HL-60 (cell line): Measurements from ENCODE around the gene DPH1.

Experiments
- DNase-seq, 2 experiments: peaks; one replicate each; pipeline ENCODE4 v3.0.0-alpha.2; 2010 to 2020; ENCODE audit warnings: low read depth in 1 of 2, low spot score in 1 of 2
- H3K27ac ChIP-seq: fragments of 250-450 bp; sonication (Bioruptor Pico); replicated peaks from 2 replicates; pipeline ENCODE4 v1.5.1; 2020; ENCODE audit warnings: mild to moderate bottlenecking, moderate library complexity
- H3K27me3 ChIP-seq: fragments of 250-450 bp; sonication (Bioruptor Pico); 2 replicates; pipeline ENCODE4 v1.5.1; 2021; ENCODE audit warnings: mild to moderate bottlenecking, moderate library complexity; ENCODE audit not compliant: insufficient read depth, poor library complexity, severe bottlenecking
- H3K4me3 ChIP-seq: replicated peaks from 2 replicates; pipeline ENCODE4 v1.5.1; 2011; ENCODE audit warnings: mild to moderate bottlenecking, control low read depth, low read length; ENCODE audit not compliant: insufficient read depth
- CTCF ChIP-seq: IDR thresholded peaks from one replicate; pipeline ENCODE4 v1.5.1; 2011; ENCODE audit warnings: low read length, control low read depth, inconsistent platforms; ENCODE audit not compliant: insufficient read depth
- GABPA ChIP-seq: IDR thresholded peaks from 2 replicates; pipeline ENCODE4 v1.6.1; 2012; ENCODE audit warnings: low read depth
- POLR2AphosphoS5 ChIP-seq: IDR thresholded peaks from 2 replicates; pipeline ENCODE4 v1.6.1; 2012; ENCODE audit warnings: low read depth
- REST ChIP-seq: IDR thresholded peaks from 2 replicates; pipeline ENCODE4 v1.6.1; 2012; ENCODE audit warnings: low read depth; ENCODE audit not compliant: insufficient replicate concordance
- SPI1 ChIP-seq: IDR thresholded peaks from 2 replicates; pipeline ENCODE4 v1.6.1; 2012; ENCODE audit warnings: low read depth, mild to moderate bottlenecking, borderline replicate concordance

DPH1 gene

GRCh38 chr17:2054512-2055291 is 24.7 kb downstream of the DPH1 start, which contains the start of gene HIC1:
Gene HIC1 (plus strand): TSS chr17:2055103. CDS start chr17:2056691, 1,588 bp downstream.
- TF ChIP-seq CTCF (peak; percentile 34), GABPA (no peak), POLR2AphosphoS5 (no peak), SPI1 (no peak)
- Histone ChIP-seq H3K27me3 (peaks cover 12% of the 10 kb centered on the region), H3K27ac (no peak within 1 kb of the TSS), H3K4me3 (peak within 1 kb of the TSS; percentile 49)
- DNase-seq, result no peak

GRCh38 chr17:2055292-2056205 is 25.6 kb downstream of the DPH1 start:
- no peak for TF ChIP-seq POLR2AphosphoS5
- no peak for TF ChIP-seq GABPA
- TF ChIP-seq CTCF, result no peak
- no peak for TF ChIP-seq SPI1
- TF ChIP-seq REST, result no peak
- Histone ChIP-seq H3K4me3 (peak overlapping the region; percentile 49), H3K27me3 (peaks cover 12% of the 10 kb centered on the region), H3K27ac (no peak overlapping the region)
- DNase-seq, result no peak

GRCh38 chr17:2056206-2057174 is 26.5 kb downstream of the DPH1 start:
- no peak overlapping the region for H3K27ac ChIP-seq
- H3K4me3 ChIP-seq, result peak overlapping the region; percentile 49

GRCh38 chr17:2057175-2057759 is 27.3 kb downstream of the DPH1 start:
- no peak for DNase-seq
- TF ChIP-seq SPI1 (no peak), REST (no peak), CTCF (no peak)
- Histone ChIP-seq H3K27me3 (peaks cover 12% of the 10 kb centered on the region), H3K27ac (no peak overlapping the region), H3K4me3 (no peak overlapping the region)

More at GRCh38 chr17:2056206-2057174, 26.5 kb downstream of the DPH1 start:
- H3K27me3 ChIP-seq, result peaks cover 12% of the 10 kb centered on the region
- TF ChIP-seq GABPA, result no peak
- peak; percentile 53; the same call in 1 of the 2 replicates for TF ChIP-seq SPI1
- DNase-seq, result no peak
